Kidney epithelial cell (primary cell): ENCODE measurements around the gene ELOVL2. TPM values are rescaled to one million over a fixed set of nuclear protein-coding genes. Genes with fewer than 3 reads are reported as not detected.

Experiments used
- DNase-seq: peaks from one replicate; pipeline ENCODE4 v3.0.0-alpha.2; 2010; ENCODE audit warnings: low read depth
- H3K27me3 ChIP-seq: 2 replicates; pipeline ENCODE4 v1.6.0; 2011; ENCODE audit warnings: low read length; ENCODE audit not compliant: control insufficient read depth, insufficient read depth
- H3K36me3 ChIP-seq: 2 replicates; pipeline ENCODE4 v1.5.1; 2011; ENCODE audit warnings: low read length; ENCODE audit not compliant: control insufficient read depth, insufficient read depth
- H3K4me3 ChIP-seq: 2 replicates; pipeline ENCODE4 v1.5.1; 2011; ENCODE audit warnings: low read depth, mild to moderate bottlenecking, control low read depth, low read length
- total RNA-seq: library from RNA; depleted of rRNA; stranded (reverse); fragments of >200 nt; gene quantifications from 2 replicates; pipeline ENCODE4 v1.2.3, GENCODE V29; 2015
- TF ChIP-seq, protein P1 (sequence below): IDR thresholded peaks from 2 replicates; pipeline ENCODE4 v1.5.1; 2011; ENCODE audit warnings: mild to moderate bottlenecking, moderate library complexity, low read length, control low read depth, inconsistent platforms; ENCODE audit not compliant: insufficient read depth, poor library complexity, severe bottlenecking

Gene ELOVL2
- total RNA-seq, 1 donor from 2014 or later = 0.84 TPM

DNA sequence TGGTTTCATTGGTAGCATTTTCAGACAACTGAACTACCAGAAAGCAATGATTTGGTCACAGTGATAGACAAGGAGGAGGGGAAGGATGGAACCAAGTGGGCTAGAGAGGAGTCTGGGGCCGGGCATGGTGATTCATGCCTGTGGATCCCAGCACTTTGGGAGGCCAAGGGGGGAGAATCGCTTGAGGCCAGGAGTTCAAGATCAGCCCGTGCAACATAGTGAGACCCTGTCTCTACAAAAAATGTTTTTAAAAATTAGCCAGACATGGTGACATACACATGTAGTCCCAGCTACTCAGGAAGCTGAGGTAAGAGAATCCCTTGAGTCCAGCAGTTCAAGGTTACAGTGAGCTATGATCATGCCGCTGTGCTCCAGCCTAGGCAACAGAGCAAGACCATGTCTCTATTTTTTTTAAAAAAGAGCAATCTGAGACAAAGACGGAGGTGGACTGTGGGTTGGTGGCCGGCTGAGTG, 86.7 kb downstream of the ELOVL2 start:
- DNase-seq = no peak
- TF ChIP-seq, protein P1, sequence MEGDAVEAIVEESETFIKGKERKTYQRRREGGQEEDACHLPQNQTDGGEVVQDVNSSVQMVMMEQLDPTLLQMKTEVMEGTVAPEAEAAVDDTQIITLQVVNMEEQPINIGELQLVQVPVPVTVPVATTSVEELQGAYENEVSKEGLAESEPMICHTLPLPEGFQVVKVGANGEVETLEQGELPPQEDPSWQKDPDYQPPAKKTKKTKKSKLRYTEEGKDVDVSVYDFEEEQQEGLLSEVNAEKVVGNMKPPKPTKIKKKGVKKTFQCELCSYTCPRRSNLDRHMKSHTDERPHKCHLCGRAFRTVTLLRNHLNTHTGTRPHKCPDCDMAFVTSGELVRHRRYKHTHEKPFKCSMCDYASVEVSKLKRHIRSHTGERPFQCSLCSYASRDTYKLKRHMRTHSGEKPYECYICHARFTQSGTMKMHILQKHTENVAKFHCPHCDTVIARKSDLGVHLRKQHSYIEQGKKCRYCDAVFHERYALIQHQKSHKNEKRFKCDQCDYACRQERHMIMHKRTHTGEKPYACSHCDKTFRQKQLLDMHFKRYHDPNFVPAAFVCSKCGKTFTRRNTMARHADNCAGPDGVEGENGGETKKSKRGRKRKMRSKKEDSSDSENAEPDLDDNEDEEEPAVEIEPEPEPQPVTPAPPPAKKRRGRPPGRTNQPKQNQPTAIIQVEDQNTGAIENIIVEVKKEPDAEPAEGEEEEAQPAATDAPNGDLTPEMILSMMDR = no peak
- H3K4me3 ChIP-seq = no peak overlapping the region
- H3K27me3 ChIP-seq = no peaks in the 10 kb centered on the region
- no peaks in the 10 kb centered on the region for H3K36me3 ChIP-seq

DNA sequence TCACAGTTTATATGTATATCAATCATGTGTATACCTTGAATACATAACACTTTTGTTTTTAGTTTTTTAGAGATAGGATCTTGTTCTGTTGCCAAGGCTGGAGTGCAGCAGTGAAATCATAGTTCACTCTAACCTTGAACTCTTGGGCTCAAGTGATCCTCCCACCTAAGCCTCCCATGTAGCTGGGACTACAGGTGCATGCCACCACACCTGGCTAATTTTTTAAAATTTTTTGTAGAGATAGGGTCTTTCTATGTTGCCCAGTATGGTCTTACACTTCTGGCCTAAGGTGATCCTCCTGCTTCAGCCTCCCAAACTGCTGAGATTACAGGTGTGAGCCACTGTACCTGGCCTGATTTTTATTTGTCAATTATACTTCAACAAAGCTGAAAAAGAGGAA, 87.3 kb downstream of the ELOVL2 start:
- H3K4me3 ChIP-seq = no peak overlapping the region
- no peaks in the 10 kb centered on the region for H3K27me3 ChIP-seq
- TF ChIP-seq, protein P1 = no peak
- H3K36me3 ChIP-seq = no peaks in the 10 kb centered on the region
- no peak for DNase-seq

DNA sequence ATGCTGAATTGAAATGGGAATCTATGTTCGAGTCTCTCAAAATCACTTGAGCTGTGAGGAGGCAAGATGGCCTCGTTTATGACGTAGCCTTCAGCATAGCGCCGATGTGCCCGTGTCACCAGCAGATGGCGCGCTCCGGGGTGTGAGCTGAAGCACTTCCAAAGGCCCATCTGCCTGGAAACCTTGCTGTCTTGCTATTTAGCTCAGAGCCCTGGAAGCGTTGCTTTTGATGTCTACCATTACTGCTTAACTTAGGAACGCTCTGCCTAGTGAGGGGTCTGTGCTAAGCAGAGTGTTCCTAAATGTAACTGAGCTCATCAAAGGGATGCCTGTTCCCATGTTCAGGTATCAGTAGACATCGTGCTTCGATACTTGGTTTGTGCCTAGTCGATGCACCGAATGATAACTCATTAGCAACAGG, 89.5 kb downstream of the ELOVL2 start:
- TF ChIP-seq, protein P1 = peak; percentile 87
- Histone ChIP-seq H3K27me3 (no peaks in the 10 kb centered on the region), H3K4me3 (no peak overlapping the region), H3K36me3 (no peaks in the 10 kb centered on the region)
- DNase-seq = no peak

DNA sequence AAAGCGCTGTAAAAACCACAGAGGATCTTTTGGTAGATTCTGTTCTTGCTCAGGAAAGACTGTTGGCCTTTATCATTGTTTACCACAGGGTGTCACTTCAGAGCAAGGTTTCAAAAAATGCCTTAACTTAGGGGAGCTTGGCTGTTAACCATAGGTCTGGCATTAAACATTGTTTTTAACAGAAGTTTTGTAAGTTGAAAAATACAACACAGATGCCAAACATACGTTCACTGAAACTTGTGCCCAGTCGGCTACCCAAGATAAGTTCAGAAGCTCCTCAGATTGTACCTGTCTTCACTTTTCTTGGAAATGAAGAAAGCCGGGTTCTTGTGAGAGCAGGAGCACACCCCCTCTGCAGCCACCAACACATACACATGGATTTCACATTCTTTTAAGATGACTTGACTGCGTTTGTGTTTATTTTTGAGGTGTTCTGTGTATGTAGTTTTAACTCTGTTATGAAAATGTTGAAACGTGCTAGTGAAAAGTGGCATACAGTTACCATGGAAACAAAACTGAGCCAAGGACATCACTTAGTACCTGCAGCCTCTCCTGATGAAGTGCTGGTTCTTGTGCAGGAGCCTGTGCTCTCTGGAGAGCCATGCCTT, 92.3 kb downstream of the ELOVL2 start:
- no peaks in the 10 kb centered on the region for H3K36me3 ChIP-seq
- DNase-seq = no peak
- TF ChIP-seq, protein P1 = peak; percentile 51
- no peaks in the 10 kb centered on the region for H3K27me3 ChIP-seq
- H3K4me3 ChIP-seq = no peak overlapping the region

DNA sequence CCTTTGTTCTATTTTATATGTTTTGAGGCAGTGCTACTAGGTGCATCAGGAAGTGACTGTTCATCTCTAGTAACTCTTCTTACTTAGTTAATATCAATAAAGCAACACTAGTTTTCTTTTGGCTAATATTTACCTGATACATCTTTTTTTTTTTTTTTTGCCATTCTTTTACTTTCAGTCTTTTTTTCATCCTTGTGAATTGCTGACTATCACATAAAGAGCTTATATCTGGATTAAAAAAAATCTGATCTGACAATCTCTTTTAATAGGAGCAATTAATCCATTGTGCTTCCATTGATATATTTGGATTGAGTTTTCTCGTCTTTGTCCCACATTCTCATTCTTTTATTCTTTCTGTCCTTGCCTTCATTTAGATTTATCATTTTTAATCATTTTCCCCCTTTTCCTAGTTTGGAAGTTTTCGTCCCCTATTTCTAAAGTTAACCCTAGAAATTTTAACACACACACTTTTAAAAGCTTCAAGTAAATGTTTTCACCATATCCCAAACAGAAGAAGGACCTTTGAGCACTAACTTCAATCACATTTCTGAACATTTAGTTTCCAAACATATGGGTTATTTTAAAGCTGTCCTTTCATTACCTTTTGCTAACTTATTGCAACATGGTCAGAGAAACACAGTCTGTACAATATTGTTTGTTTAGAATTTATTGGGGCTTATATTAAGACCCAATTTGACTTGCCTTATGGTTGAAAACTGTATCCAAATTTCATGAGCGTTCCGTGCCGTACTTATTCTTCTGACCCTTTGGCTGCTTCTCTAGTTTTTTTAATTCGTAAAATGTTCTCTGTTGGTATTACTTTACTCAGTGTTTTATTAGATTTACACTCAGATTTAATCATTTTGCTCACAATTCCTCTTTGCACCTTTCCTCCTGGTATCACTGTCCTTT, 94.3 kb downstream of the ELOVL2 start:
- Histone ChIP-seq H3K27me3 (no peaks in the 10 kb centered on the region), H3K36me3 (no peaks in the 10 kb centered on the region), H3K4me3 (no peak overlapping the region)
- TF ChIP-seq, protein P1 = no peak
- DNase-seq = no peak
